Peyer's patch (tissue), 4 donors: ENCODE measurements around the gene MEX3A.

Experiments used
- POLR2A ChIP-seq, 2 donors: fragments of 450-650 bp; IDR thresholded peaks; one replicate each; pipeline ENCODE4 v1.5.1; 2017; ENCODE audit warnings: antibody characterized with exemption in 2 of 2, mild to moderate bottlenecking in 2 of 2, moderate library complexity in 2 of 2
- TF ChIP-seq, protein P1 (sequence below), 6 experiments: fragments of 450-650 bp in 4 of 6; fragments of 200-600 bp in 2 of 6; sonication (generic) in 1 of 6; IDR thresholded peaks; one replicate each; pipeline ENCODE4 v1.5.1; 2017 to 2019; ENCODE audit warnings: antibody characterized with exemption in 6 of 6, mild to moderate bottlenecking in 3 of 6, moderate library complexity in 1 of 6

DNA sequence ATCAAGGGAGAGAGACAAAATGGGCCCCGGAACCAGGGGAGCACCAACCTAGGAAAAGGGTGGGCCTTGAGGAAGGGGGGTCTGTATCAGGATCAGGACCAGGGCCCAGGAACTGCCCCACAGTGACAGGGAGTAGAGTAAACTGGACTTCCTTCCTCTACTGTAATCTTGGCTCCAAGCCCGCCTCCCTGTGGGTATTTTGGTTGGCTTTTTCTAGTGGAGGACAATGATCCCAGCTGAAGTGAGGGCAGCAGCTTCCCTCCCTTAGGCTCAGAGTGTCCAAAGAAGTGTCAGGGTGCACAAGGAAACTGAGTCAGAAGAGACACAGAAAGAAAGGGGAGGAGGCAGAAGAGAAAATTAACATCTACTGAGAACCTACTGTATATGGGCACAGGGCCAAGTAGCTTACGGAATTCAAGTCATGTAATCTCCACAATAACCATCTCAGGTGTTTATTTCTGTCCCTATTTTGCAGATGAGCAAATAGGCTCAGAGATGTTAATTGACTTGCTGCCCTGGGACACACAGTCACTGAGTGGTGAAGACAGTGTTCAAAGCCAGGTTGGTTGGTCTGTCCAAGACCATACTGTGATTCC is 33.5 kb downstream of the MEX3A start:
- no peak for TF ChIP-seq POLR2A (IDR thresholded peaks at IDR 0.05)
- TF ChIP-seq, protein P1, sequence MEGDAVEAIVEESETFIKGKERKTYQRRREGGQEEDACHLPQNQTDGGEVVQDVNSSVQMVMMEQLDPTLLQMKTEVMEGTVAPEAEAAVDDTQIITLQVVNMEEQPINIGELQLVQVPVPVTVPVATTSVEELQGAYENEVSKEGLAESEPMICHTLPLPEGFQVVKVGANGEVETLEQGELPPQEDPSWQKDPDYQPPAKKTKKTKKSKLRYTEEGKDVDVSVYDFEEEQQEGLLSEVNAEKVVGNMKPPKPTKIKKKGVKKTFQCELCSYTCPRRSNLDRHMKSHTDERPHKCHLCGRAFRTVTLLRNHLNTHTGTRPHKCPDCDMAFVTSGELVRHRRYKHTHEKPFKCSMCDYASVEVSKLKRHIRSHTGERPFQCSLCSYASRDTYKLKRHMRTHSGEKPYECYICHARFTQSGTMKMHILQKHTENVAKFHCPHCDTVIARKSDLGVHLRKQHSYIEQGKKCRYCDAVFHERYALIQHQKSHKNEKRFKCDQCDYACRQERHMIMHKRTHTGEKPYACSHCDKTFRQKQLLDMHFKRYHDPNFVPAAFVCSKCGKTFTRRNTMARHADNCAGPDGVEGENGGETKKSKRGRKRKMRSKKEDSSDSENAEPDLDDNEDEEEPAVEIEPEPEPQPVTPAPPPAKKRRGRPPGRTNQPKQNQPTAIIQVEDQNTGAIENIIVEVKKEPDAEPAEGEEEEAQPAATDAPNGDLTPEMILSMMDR (IDR thresholded peaks at IDR 0.05): no peak
